Calu3 (cell line): Measurements from ENCODE around the gene MAP4K2. TPM values are rescaled to one million over a fixed set of nuclear protein-coding genes. Genes with fewer than 3 reads are reported as not detected.

Experiments
- BruUV-seq: library from RNA; stranded (reverse); fragments of 400-500 nt; replicated peaks from 2 replicates; lab custom pipeline; 2021; lab: Mats Ljungman, UMichigan
- CTCF ChIA-PET: fragments of 300-600 bp; sonication (Branson Sonifier 250); formaldehyde crosslinking; loops from one replicate; lab custom pipeline; 2022; ENCODE audit warnings: antibody characterized with exemption; lab: Charles Lee
- DNase-seq: peaks from one replicate; pipeline ENCODE4 v3.0.0; 2022
- H3K27ac Mint-ChIP-seq: one replicate; pipeline ENCODE4 v1.8.0; 2022; ENCODE audit warnings: mixed read lengths; ENCODE audit not compliant: unreplicated experiment
- H3K27me3 Mint-ChIP-seq: one replicate; pipeline ENCODE4 v1.8.0; 2022; ENCODE audit warnings: mixed read lengths; ENCODE audit not compliant: unreplicated experiment
- H3K36me3 Mint-ChIP-seq: one replicate; pipeline ENCODE4 v1.8.0; 2022; ENCODE audit warnings: mild to moderate bottlenecking, moderate library complexity, mixed read lengths; ENCODE audit not compliant: insufficient read depth, unreplicated experiment
- H3K4me1 Mint-ChIP-seq: one replicate; pipeline ENCODE4 v1.8.0; 2022; ENCODE audit warnings: mild to moderate bottlenecking, low read depth, mixed read lengths; ENCODE audit not compliant: unreplicated experiment
- H3K4me3 Mint-ChIP-seq: one replicate; pipeline ENCODE4 v1.8.0; 2022; ENCODE audit warnings: mild to moderate bottlenecking, low read depth, moderate library complexity, mixed read lengths; ENCODE audit not compliant: unreplicated experiment
- H3K9me3 Mint-ChIP-seq: one replicate; pipeline ENCODE4 v1.8.0; 2022; ENCODE audit warnings: low read depth, mixed read lengths; ENCODE audit not compliant: unreplicated experiment
- intact Hi-C: fragments of 100-400 bp; cut with micrococcal nuclease; formaldehyde crosslinking; loops from one replicate; pipeline ENCODE4 v1.10.0; 2022; ENCODE audit not compliant: unreplicated experiment
- total RNA-seq: library from RNA; stranded (reverse); gene quantifications from 2 replicates; pipeline ENCODE4 v1.2.3, GENCODE V29; 2022
- TF ChIP-seq, protein P1 (sequence below): fragments of 200-600 bp; IDR thresholded peaks from one replicate; pipeline ENCODE4 v1.8.0; 2022; ENCODE audit warnings: antibody characterized with exemption; ENCODE audit not compliant: unreplicated experiment

MAP4K2 gene
- total RNA-seq, 1 experiment from 2014 or later = 17.4 TPM

- Mint-ChIP-seq H3K27me3 (no peaks in the 10 kb centered on the region), H3K4me1 (no peaks in the 10 kb centered on the region), H3K36me3 (peaks cover 15% of the 10 kb centered on the region), H3K9me3 (no peaks in the 10 kb centered on the region), H3K4me3 (no peak overlapping the region), H3K27ac (no peak overlapping the region)
- no peak for DNase-seq
- TF ChIP-seq, protein P1, sequence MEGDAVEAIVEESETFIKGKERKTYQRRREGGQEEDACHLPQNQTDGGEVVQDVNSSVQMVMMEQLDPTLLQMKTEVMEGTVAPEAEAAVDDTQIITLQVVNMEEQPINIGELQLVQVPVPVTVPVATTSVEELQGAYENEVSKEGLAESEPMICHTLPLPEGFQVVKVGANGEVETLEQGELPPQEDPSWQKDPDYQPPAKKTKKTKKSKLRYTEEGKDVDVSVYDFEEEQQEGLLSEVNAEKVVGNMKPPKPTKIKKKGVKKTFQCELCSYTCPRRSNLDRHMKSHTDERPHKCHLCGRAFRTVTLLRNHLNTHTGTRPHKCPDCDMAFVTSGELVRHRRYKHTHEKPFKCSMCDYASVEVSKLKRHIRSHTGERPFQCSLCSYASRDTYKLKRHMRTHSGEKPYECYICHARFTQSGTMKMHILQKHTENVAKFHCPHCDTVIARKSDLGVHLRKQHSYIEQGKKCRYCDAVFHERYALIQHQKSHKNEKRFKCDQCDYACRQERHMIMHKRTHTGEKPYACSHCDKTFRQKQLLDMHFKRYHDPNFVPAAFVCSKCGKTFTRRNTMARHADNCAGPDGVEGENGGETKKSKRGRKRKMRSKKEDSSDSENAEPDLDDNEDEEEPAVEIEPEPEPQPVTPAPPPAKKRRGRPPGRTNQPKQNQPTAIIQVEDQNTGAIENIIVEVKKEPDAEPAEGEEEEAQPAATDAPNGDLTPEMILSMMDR = no peak
- BruUV-seq = no TSS peak
- CTCF ChIA-PET = no interaction called here
- intact Hi-C loops = no loop called here
These were observed 47.2 kb downstream of the MAP4K2 start for GRCh38 chr11:64755681-64756361.

DNA sequence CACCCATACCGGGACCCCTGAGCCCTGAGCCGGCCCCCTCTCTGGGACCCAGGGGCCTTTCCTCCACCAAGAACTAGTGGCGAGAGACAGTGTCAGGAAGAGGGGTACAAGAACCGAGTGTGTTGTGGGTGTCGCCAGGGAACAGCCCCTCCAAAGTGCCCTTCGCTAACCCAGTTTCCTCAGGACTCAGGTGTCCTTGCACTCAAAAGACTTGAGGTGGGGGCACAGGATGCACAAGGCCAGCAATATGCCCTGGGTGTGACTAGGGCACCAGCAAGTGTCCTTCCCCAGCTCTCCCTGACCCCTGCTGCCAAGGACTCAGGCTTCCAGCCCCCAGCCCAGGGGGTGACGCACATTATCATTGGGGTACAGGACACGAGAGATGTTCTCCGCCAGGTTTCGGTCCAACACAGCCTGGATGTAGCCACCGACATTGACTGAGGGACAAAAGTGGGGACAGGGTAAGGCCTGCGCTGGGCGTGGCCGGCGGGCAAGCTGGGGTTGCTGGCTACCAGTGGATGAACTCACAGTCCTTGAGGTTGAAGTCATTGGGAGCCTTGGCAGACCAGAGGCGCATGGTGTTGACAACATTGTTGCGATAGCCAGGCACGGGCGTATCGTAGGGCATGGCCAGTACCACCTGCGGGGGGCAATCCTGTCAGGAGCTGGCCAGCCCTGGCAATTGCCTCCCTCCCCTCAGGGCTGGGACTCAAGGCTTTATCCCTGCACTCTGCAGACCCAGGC, 47.9 kb downstream of the MAP4K2 start:
- Mint-ChIP-seq H3K4me3 (no peak overlapping the region), H3K9me3 (no peaks in the 10 kb centered on the region), H3K4me1 (no peaks in the 10 kb centered on the region), H3K27me3 (no peaks in the 10 kb centered on the region), H3K27ac (no peak overlapping the region), H3K36me3 (peaks cover 8% of the 10 kb centered on the region)
- DNase-seq = no peak
- intact Hi-C loops = no loop called here
- TF ChIP-seq, protein P1 = no peak
- no TSS peak for BruUV-seq
- CTCF ChIA-PET = no interaction called here

DNA sequence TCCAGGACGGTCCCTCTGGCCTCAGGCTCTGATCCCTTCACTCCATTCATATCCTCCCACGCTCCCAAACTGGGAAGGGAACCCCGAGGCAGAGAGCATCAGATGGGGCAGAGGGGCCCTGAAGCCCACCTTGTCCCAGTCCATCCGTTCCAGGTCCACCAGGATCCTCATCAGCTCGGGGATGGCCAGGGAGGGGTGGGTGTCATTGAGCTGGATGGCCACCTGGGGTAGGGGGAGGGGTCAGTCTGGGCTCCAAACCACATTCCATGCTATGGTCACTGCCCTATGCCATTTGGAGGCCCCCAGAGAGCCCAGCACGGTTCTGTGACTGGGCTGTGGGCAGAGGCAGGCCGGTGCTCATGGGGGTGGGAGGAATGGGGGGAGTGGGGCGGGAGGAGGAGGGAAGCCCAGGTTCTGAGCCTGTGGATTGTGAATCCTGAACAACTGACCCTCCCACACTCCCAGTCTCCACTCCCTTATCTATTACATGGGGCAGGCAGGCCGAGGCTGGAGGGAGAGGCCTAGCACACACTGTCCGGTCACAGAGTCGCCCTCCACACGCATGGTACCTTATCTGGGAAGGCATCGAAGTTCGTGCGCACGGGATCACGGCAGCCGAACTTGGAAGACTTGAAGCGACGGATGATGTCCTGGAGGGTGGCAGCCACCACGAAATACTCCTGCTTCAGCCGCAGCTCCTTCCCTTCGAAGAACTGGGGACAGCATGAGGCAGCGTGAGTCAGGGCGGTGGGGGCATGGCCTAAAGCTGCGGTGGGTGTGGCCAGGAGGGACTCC, 48.7 kb downstream of the MAP4K2 start:
- no peaks in the 10 kb centered on the region for H3K27me3 Mint-ChIP-seq
- BruUV-seq = no TSS peak
- intact Hi-C loops = no loop called here
- no peak for DNase-seq
- no peak overlapping the region for H3K4me3 Mint-ChIP-seq
- peaks cover under 1% of the 10 kb centered on the region for H3K36me3 Mint-ChIP-seq
- TF ChIP-seq, protein P1 = no peak
- H3K4me1 Mint-ChIP-seq = no peaks in the 10 kb centered on the region
- CTCF ChIA-PET = interaction anchor here (0.6 kb wide), 1 partner anchor 103 kb away, joined by 5 read pairs; no protein-coding TSS in a partner anchor
- no peak overlapping the region for H3K27ac Mint-ChIP-seq
- no peaks in the 10 kb centered on the region for H3K9me3 Mint-ChIP-seq

GRCh38 chr11:64753380-64754123, 49.5 kb downstream of the MAP4K2 start:
- Mint-ChIP-seq H3K36me3 (no peaks in the 10 kb centered on the region), H3K4me3 (no peak overlapping the region), H3K27me3 (peaks cover under 1% of the 10 kb centered on the region), H3K9me3 (no peaks in the 10 kb centered on the region), H3K4me1 (no peaks in the 10 kb centered on the region), H3K27ac (no peak overlapping the region)
- DNase-seq = no peak
- intact Hi-C loops = no loop called here
- TF ChIP-seq, protein P1 = no peak
- no TSS peak for BruUV-seq
- CTCF ChIA-PET = interaction anchor here (0.6 kb wide), 1 partner anchor 102 kb away, joined by 5 read pairs; no protein-coding TSS in a partner anchor
